GM18502 (cell line): ENCODE measurements around the gene SNPH.

Experiments
- ATAC-seq: cut with Tn5 transposase; IDR thresholded peaks from one replicate; pipeline ENCODE4 v1.9.1; 2021; ENCODE audit warnings: mild to moderate bottlenecking; ENCODE audit not compliant: unreplicated experiment, poor library complexity

The SNPH gene

DNA sequence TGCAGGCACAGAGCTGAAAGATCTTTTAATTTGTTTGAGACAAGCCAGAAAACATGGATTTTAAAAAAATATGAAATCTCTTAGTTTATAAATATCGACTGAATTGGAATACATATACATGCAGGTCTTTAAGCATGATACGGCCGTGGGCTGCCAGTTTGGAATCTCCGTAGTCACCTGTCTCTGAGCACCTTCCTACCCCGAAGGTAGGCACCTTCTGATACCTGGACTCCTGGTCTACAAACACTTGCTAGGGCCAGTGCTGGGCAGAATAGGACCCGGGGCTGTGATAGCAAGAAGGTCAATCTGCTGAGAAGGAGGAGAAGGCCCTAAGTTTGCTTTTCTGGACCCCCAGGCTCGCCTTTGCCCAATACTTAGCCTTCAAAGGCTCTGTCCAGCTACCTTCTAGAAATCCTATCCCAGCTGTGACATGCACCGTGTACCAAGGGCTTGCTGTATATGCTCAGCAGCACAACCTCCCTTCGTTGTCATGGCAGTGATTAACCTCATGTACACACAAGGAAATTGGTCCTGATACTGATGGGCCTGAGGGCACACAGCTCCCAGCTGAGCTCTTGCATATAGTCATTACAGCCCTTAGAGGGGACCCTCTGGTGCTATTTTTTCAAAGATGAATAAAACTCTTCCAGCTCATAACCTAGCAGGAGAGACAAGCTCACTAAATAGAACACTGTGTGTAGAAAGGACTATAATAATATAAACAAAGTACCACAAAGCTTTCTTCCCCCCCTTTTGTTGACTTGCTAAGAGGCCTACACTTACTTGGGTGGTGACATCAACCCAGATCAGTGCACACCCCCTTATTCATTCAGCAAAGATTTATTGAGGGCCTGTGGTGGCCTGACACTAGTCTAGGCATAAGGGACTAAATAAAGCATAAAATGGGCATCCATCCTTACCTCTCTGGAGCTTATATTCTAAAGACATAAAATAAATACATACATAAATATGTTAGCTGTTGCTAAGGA lies 17.7 kb downstream of the SNPH start:
- ATAC-seq, result no peak

GRCh38 chr20:1286267-1287024 lies 20.4 kb downstream of the SNPH start:
- ATAC-seq, result no peak

- no peak for ATAC-seq
These were observed 21.2 kb downstream of the SNPH start for GRCh38 chr20:1287306-1287705.

- ATAC-seq, result no peak
These were observed 21.9 kb downstream of the SNPH start for GRCh38 chr20:1287787-1288569.

DNA sequence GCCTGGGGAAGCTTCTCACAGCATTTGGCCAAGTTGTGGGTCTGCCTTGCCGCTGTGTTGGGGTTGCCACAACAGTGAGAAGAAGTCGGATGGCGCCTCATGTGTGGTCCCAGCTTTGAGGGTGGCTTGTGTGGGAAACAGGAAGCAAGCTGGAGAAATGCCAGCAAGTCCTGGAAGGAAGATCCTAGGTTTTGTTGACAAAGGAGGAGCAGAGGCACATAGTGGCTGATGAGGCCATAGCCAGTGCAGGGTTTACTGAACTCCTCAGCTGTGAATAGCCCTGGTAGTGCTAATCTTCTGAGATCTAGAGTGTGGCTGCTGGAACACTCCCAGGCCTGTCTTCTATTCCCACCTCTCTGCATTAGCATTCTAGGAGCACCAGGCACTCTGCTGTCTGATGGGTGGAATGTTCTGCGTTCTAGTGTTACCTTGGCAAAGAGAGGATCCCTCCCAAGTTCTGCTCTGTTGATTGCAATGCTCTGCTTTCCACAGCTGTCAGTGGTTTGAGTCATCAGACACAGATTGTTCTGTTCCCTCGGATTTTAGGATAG lies 25.2 kb downstream of the SNPH start:
- ATAC-seq, result no peak

GRCh38 chr20:1292620-1293019 lies 26.5 kb downstream of the SNPH start:
- no peak for ATAC-seq

GRCh38 chr20:1293641-1294379 lies 27.7 kb downstream of the SNPH start:
- no peak for ATAC-seq

DNA sequence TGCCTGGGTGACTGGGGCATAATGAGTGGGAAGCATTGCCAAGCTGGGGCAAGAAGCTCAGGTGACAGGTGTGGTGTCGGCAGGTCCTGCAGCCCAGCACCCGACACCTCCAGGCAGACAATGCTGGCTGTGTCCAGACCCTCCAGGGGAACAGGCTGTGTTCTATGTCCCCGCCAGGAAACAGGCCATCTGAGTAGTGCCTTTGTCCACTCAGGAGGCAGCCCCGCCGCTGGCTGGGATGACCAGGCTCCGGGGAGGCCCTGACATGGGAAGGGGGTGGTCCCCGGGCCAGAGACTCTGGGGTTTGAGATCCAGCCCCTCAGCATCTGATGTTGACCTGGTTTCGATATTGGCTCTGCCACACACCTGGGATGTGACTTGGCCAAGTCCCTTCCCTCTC lies 28.4 kb downstream of the SNPH start:
- ATAC-seq, result no peak

GRCh38 chr20:1295276-1295930 lies 29.3 kb downstream of the SNPH start:
- ATAC-seq, result no peak

DNA sequence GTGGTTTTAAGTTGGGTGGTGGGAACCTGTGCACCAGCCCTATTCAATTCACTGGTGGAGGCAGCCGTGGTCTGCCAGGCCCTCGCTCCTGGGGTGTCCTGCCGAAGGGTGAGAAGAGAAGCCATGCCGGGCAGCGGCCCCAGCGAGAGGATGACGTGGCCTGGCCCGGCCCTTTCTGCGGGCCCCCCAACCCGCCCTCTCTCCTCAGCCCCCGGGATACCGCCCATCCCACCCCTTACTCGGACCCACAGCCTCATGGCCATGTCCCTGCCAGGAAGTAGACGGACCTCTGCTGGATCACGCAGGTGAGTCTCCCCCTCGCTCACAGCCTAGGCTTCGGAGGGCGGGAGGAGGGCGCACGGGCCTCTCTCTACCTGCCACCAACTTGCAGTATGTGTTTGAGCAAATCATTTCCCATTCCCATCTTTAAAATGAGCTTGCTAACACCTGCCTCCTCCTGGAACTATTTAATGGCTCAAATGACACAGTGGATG lies 30.1 kb downstream of the SNPH start:
- no peak for ATAC-seq

DNA sequence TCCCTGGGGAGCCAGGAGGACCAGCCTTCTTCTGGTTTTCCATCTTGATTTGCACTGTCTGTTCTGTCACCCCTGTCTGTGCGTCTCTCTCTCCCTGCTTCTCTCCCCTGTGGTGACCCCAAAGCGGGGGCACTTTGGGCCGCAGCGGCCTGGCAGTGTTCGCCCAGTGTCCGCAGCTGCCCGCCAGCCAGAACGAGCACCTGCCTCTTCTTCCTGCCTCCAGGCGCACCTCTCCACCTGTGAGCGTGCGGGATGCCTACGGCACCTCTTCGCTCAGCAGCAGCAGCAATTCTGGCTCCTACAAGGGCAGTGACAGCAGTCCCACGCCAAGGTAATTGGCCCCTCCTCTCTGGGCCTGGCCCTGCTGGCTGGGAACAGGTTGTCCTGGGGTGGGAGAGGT lies 30.8 kb downstream of the SNPH start:
- no peak for ATAC-seq

DNA sequence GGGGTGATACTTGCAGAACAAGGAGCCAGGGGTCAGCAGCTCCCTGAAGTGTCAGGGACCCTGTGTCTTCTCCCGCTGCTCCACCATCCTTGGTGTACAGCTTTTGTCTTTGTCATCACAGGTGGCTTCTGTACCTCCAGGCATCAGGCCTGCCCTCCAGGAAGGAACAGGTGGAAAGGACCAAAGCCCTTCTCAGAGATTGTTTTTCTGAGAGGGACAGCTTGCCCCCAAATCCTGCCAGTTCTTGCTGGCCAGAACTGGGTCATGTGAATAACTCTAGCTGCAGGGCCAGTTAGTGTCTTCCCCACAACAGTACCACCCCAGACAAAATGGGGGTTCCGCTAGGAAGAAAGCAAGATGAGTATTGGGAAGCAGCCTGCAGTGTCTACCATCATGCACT lies 31.4 kb downstream of the SNPH start:
- ATAC-seq, result no peak

DNA sequence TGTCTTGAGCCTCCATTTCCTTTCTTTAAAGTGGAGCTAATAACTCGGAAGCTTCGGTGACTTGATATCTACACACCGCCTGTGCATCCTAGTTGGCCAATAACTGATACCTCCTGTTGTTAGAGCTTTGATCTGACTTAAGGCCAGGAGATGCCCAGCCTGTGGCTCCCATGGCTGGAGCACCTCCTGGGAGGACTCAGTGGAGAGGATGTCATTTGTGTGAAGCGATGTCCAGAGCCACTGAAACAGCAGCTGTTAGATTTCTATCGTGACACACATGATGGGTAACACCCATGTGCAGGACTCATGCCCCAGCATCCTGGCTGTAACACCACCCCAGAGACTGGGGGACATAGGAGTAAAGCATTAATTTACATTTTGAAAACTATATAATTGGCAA lies 32.1 kb downstream of the SNPH start:
- no peak for ATAC-seq

GRCh38 chr20:1298888-1299511 lies 32.9 kb downstream of the SNPH start:
- no peak for ATAC-seq

DNA sequence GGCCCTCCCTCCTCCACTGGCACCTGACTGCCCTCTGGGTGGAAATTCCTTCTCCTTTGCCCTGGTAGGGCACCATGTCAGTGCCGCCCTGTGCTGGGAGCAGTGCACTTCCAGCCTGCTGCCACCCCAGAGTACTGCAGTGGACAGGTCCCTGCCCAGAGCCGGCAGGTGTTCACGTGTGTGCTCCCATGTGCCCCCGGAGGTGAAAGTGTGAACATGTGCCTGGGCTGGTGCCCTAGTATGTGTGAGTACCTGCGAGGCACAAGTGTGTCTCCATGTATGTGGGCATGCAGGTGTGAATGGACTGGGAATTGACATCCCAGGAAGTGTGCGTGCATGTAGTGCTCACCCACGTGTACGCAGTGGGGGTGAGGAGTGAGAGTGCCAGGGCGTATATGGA lies 33.4 kb downstream of the SNPH start:
- ATAC-seq, result no peak

DNA sequence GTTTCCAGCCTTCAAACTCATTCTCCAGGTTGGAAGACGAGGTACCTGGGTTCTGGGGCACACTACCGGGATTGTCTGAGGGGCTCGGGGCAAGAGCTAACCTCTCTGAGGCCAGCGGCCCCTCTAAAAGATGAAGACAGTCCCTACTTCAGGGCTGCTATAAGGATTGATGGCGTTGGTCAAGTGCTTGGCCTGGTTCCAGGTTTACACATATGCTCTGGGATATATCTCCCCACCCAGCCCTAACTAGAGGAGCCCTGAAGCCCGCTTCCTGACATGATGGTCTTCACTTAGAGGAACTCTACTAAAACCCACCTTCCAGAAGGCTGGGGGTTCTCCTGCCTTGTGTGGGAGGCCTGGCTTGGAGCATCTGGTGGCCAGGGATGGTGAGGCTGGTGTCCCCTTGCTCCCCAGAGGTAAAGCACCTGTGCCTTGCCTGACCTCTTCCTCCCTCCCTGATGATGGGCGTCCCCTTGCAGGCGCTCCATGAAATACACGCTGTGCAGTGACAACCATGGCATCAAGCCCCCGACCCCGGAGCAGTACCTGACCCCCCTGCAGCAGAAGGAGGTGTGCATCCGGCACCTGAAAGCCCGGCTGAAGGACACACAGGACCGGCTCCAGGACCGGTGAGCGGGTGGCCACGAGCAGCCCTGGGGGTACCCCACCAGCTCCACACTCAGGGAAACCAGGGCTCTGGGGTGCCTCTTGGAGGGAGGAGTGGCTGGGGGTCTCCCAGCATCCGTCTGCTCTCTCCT lies 34.2 kb downstream of the SNPH start:
- no peak for ATAC-seq

DNA sequence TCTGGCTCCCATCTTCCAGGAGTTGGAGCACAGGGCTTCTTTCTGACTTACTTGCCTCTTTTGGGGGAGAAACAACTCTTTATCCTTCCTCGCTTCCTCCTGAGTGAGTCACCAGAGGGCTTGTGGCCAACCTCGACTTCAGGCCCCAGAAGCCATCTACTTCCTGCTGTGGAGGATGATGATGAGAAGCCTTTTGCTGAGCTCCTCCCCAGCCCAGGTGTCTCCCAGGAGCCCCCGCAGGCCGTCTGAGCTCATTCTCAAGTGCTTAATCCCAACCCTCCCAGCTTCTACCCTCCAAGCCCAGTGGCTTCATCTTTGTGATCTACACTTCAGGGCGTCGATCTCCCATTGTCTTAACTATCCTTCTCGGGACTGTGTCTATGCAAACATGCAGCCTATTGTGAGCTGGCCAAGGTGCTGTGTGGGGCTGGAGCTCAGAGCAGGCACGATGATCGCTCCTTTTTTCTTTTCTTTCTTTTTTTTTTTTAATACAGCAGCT lies 35.0 kb downstream of the SNPH start:
- no peak for ATAC-seq
